ENCODE measurements around the gene MSRB1.
"Not testable (repeated sequence)": the region's sequence is repeated elsewhere in the genome, so short reads cannot be mapped to it uniquely, and the experiment has no call there.

MSRB1 gene

GRCh38 chr16:1938316-1938715, 4.7 kb downstream of the MSRB1 start:
- no peak for DNase-seq

DNA sequence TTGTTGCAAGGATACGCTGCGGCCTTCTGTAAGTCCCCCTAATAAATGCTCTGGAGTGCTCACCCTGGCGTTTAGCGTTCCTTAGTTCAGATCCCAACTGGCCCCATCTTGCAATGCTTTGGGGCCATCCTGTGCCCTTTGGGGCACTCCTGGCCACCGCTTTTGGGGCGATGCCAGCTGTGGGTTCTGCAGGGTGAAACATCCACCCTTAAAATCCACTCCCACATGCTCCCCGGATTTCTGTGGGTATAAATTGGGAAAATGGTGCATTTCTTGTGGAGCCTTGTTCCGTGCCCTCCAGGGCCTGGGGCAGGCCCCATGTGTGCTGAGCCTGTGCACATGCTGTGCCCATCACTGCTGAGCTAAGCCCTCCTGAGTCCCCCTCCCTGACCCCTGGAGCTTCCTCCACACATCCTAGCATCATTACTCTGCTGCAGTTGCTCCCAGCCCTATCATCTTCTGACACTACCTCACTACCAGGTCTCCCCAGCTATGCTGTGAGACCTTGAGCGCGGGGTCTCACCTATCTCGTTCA, 6.0 kb downstream of the MSRB1 start:
- DNase-seq, result no peak

- DNase-seq, result no peak
These were observed 9.8 kb downstream of the MSRB1 start for GRCh38 chr16:1933097-1933661.

GRCh38 chr16:1932050-1933028, 10.7 kb downstream of the MSRB1 start:
- DNase-seq, result no peak

- no peak for DNase-seq
These were observed 12.7 kb downstream of the MSRB1 start for GRCh38 chr16:1930338-1930720.

DNA sequence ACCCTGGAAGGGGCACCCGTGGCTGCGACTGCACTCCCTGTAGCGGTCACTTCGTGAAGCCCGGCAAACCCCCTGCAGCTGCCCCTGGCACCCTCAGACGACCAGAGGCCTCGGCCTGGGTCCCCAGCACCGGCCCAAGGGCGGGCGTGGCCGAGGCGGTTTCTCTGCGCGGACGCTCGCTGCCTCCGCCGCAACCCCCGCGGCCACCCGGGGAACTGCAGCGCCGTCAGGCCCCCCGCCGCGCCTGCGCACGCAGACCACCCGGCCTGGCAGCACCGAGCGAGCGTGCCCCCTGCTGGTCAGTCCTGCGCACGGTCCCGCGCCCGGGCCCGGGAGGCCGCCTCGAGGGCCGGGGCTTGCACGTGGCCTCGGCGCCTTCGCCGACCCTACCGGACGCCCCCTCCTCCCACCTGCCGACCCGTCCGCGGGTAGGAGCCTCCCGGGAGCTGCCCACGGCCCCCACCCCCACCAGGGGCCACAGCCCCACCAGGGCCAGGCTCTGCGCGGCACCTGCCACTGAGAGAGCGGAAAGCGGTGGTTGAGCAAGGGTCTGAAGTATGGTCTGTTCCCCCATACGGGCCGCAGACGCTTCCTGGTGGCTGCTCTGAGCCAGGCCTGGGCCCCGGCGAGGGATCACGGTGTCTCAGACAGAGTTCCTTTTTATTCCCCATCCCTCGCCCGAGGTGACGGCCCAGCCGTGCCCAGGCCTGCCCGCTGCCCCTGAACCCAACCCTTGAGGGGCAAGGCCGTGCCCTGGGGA, 13.2 kb downstream of the MSRB1 start:
- DNase-seq, result peak; percentile 41

GRCh38 chr16:1929105-1929504, 13.9 kb downstream of the MSRB1 start:
- peak; percentile 34 for DNase-seq

- no peak for DNase-seq
These were observed 16.7 kb downstream of the MSRB1 start for GRCh38 chr16:1926271-1926670.

- no peak for DNase-seq
These were observed 18.9 kb downstream of the MSRB1 start for GRCh38 chr16:1924095-1924494.

- DNase-seq, result peak; percentile 51
These were observed 19.5 kb downstream of the MSRB1 start for GRCh38 chr16:1923299-1924034.

- no peak for DNase-seq
These were observed 20.6 kb downstream of the MSRB1 start for GRCh38 chr16:1922357-1922756.

DNA sequence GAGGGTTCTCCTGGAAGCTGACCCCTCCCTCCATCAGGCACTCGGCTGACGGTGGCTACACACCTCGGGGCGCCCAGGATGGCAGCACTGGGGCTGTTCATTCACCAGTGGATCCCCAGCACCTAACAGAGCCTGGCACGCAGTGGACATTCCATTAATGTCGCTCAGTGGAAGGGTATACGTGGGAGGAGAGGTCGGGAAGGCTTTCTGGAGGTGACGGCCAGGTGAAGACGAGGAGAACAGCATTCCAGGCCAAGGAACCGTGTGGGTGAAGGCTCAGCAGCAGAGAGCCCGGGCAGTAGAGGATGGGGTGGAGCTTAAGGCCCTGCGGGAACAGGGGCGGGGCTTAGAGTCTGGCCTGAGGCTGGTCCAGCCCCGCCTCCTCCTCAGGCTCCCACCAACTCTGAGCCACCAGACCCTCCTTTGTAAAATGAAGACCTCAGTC, 22.2 kb downstream of the MSRB1 start:
- no peak for DNase-seq

- DNase-seq, result not testable (repeated sequence)
These were observed 22.9 kb downstream of the MSRB1 start for GRCh38 chr16:1920122-1920521.

DNA sequence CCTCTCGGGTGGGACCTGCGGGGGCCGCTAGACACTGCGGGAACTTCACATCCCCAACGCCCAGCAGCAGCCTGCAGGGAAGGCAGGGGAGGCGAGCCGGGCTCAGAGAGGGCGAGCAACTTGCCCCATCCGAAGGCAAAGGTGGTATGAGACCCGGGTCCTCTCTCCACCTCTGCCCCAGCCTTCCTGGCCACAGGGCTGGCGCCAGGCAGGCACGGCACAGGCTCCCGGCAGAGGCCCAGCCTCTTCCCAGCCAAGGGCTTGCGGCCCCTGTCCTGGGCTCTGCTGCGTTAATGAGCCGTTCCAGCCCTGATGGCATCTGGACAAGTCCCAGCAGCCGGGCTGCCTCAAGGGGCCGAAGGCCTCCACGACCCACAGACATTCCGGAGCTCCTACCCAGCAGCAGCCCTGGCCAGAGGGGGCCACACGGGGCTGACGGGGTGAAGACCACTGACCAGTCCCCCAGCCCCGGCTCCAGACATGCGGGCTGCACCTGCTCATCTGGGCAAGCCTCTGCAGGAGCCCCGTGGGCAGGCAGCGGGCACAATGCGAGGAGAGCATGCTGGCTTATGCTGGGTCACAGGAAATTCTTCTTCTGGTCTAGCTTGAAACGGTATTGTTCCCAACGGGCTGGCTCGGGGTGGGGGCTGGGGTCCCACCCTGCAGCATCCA, 23.5 kb downstream of the MSRB1 start:
- DNase-seq, result no peak

DNA sequence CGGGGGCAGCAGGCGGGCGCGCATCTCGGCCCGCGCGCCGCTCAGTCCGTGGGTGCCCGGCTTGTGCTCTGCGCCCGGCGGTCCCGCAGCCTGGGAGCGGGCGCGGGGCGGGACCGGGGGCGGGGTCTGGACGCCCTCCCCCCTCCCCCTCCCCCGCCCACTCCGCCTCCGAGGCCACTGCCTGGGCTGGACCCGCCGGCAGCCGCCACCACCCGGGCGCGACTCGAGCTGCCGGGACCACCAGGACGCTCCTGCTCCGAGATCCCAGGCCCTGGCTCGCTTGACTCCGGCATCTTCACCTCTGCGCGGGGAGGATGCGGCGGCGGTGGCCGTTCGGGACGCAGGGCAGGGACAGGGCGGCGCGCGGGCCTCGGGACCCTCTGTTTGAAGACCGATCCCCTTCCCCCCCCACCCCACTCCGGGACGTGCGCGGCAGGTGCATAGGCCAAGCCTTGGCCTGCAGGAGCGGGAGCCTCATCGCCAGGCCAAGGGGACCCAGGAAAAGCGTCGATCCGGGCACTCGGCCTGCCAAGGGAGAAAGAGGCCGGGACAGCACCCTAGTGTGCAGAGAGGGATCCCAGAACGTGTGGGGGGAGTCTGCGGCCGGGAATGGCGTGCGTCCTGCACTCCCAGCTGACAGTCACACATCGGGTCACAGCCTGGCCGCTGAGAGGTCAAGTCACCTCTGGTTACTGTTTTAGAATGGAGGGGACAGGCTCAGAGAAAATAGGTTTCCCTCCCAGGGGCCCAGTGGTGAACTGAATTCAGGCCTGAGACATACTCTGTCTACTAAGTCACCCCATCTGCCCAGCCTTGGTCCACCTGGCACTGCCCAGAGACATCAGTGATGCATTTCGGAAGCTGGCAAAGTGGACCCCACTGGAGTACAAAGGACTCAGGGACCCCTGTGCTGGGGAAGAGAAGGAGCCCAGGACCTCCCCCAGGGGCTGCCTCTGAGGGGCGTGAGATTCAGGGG, 24.4 kb downstream of the MSRB1 start, which contains the start of gene HS3ST6:
Gene HS3ST6, minus strand, starts transcription at position 65 of the 976 bp plus-strand sequence. CDS start 92 bp downstream, outside the sequence.
- DNase-seq, result no peak

GRCh38 chr16:1917665-1918350, 25.2 kb downstream of the MSRB1 start:
- DNase-seq, result no peak

DNA sequence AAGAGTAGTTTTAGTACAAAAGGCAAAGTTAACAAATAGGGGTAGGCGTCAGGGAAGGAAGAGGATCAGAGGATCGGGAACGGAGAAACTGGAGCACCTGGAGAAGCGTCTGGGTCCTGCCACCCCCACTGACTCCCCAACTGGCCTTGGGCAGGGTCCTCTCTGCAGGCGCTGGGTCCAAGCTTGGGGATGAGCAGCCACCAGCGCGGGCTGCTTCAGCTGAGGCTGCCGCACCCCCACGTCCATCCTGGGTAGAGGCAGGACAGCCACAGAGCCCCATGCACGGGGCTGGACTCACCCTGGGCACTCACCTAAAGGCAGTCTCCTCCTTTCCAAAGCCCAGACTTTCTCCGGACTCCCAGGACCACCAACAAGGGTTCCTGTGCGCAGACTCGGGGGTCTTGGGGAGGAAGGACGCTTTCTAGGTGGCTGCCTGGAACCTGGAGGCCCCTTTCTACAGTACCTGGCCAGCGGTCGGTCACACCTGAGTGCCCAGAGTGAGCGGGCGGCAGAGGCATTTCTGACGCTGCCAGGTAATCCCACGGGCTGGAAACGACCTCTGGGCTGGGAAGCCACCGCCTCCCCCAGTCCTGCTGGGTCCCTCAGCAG, 25.8 kb downstream of the MSRB1 start:
- no peak for DNase-seq

DNA sequence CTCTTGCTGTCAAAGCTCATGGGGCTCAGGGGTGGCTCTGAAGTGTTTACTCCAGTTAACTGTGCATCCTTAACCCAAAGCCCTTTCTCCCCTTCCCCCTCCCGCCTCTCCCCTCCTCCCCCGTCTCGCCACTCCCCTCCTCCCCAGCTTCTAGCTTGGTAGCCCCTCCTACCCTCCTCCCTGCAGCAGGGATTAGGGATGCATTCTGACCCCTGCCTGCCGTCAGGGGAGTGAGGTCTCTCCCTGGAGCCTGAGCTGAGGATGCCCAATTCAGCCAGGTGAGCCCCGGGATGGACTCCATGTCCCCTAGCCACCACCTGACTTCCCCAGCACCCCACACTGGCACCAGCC, 26.4 kb downstream of the MSRB1 start:
- DNase-seq, result no peak

Data from DMS153 (cell line).